GM18526 (cell line): Measurements from ENCODE around the gene EIF5B.

Experiments
- POLR2A ChIP-seq: IDR thresholded peaks from 3 replicates; pipeline ENCODE4 v1.6.1; 2011; ENCODE audit not compliant: insufficient read length; ENCODE audit errors: extremely low read depth

The EIF5B gene

DNA sequence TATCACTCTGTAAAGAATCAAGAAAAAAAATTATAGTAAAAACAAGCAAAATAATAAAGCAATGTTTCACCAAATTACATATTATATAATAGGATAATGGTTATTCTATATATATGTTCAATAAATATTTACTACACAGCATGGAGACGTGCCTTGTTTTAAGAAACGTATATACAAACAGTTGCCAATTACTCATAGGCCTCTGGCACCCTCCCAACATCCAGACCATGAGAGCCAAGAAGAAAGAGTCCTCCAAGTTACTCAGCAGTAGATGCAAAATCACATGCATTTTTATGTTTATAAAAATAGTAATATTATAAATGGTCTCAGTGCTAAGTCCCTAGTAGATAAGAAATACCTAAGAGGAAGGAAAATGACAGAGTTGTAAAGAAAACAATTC lies 87.8 kb downstream of the EIF5B start:
- no peak for TF ChIP-seq POLR2A

DNA sequence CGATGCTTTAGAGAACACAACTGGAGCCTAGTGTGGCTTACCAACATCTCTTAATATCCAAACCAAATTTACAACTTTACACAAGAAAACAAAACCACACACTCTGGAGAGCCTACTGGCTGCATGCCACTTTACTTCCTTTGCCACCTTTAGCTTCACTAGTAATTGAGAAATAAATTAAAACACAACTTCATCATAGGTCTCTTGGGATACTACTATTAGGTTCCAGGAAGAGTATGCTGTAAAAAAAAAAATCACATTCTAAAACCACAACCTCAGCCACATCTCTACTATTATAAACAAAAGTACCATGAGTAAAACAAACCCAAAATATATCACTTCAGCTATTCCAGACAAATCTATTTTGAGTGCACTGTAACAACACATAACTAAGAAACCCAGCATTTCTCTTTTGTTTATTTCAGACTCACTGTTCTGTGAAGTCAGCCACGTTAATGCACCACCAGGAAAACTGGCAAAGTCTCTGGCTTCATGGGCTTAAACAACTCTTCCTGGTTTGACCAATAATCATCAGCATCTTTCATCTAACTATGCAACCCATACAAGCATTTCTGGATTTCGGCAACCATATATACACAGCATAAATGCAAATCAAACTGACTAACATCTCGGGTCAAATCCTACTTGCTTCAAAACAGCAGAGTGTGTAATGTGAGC lies 93.6 kb downstream of the EIF5B start:
- TF ChIP-seq POLR2A = no peak

DNA sequence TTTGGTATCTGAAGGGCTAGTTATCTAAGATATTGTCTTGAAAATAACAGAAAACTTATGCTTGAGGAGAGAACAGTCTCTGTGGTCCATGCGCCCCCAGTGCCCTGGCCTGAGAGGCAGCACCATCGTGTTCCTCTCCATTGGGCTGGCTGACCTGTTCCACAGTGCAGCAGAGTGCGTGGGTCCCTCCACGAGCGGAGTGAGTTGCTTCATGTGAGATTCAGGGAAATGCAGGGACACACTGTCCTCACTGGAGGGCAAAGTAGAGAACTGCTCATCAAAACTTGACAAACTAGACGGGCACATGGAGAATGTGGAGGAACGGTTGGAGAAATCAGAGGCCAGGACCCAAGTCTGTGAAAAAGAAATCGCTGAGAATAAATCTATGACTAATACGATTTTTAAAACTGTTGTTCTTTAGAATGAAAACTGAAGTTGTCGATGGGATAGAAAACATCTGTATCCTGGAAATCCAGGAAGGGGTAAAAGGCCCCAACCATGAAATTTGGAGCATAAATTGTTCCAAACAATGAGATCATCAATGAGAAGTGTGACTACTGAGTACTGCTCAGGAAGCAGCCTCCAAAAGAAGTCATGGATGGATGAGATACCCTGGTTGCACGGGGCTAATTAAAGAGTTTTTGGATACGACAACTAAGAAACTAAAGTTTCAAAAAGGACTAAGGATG lies 94.5 kb downstream of the EIF5B start:
- no peak for TF ChIP-seq POLR2A

DNA sequence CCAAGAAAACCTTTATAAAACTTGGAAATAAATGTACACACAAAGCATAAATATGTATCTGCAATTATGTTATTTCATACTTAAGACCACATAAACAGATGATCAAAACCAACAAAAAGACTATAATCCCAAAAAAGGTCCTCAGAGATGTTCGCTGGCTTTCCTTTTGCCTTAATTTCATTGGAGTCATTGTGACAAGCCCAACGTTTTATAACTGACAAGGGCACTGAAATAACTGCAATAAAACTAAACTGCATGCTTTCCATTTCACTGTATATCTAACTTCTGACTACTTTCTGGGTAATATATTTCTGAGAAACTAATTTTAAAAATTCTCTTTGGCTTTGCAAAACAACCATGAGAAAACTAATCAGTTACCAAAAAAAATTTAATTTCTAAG lies 96.2 kb downstream of the EIF5B start:
- no peak for TF ChIP-seq POLR2A

DNA sequence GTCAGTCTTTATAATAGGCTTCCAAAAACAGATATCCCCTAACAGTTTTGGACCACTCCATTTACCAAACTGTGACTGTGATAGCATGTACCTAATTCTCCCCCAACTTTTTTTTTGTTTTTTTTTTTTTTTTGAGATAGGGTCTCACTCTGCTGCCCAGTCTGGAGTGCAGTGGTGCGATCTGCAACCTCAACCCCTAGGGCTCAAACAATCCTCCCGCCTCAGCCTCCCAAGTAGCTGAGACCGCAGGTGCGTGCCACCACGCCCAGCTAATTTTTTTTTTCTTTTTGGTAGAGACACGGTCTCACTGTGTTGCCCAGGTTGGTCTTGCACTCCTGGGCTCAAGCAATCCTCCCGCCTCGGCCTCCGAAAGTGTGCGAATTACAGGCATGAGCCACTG lies 99.7 kb downstream of the EIF5B start:
- no peak for TF ChIP-seq POLR2A

DNA sequence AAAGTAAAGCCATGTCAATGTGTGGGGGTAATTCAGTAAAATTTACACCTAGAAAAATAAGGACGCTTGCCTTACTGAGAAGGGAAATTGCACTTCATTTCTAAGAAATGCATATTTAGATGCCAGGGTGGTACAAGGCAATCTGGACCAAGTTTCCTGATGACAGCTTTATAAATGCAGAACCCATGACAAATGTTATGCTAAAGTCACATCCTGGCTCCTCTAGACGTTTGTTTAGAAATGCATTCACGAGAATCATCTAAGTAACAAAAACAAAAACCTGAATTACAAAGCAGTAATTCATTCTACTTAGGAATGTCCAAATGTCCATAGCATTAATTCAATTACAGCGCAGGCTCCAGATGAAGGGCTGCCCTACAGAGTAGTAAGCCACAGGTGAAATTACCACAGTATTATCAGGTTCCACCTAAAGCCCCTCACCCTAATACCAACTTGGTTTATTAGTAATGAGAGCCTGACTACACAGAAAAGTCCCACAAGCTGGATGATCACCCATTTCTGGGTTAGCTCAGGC lies 102.8 kb downstream of the EIF5B start:
- TF ChIP-seq POLR2A = no peak

DNA sequence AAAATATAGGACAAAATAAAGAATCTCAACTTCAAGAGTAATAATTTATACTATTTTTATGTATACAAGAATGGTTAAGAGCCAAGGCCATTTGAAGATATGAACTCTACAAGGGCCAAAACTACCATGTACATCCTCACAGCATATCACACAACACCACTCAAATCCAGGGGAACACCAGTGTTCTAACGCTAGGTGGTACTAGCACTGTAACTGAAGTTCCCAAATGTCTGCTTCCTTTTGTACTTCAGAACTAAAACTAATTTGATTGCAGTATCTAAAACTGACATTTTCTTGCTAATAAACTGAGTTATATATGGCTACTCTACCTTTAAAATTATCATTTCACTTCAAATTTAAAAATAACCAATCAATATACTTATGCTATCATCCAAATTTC lies 105.6 kb downstream of the EIF5B start:
- TF ChIP-seq POLR2A = no peak

DNA sequence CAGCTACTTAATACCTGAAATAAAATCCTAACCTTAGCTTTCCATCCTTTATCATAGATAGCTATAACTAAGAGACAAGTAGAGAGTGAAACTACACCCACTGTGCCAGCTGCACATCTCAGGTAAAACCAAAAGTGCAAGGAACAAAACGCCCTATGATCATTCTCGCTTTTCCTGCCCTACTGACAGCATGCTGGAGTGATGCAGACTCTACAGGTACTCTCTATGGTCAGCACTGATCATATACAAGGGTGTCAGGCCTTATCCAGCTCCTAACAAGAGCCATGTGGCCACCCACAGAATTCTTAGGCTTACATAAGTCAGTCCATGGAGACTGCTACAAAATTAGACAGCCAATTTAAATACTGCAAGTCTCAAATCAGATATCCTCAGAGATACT lies 107.0 kb downstream of the EIF5B start:
- TF ChIP-seq POLR2A = no peak

DNA sequence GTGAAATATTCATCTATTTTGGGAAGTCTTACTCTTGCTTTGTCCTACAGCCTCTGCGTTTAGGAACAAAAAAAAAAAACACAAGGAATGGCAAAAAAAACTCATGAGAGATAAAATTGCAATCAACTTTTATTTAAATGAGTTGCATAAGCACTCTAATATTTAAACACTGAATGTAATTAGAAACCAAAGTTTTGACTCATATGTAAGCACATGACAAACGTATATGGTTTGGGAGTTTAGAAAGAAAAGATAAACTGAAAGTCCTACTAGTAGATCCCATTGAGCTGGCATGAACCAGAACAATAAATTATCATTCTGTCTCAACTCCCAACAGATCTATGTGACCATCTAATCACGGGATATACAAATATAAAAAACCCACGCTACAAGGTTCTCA lies 107.9 kb downstream of the EIF5B start:
- no peak for TF ChIP-seq POLR2A

DNA sequence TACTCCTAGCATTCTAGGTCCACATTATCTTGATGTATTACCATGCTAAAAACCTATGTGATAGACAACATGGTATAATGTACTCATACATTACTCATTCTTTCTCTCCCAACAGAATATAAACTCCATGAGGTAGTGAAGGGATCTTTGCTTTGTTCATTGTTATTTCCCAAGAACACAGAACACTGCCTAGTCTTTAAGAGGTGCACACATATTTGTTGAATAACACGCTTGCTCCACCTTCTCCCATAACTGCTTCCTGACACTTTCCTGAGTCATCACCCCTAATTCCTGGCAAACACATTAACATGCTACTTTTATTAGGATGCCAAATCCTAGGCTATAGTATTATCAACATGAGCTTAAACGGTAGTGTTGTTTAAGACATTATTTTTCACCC lies 111.4 kb downstream of the EIF5B start:
- TF ChIP-seq POLR2A = no peak

DNA sequence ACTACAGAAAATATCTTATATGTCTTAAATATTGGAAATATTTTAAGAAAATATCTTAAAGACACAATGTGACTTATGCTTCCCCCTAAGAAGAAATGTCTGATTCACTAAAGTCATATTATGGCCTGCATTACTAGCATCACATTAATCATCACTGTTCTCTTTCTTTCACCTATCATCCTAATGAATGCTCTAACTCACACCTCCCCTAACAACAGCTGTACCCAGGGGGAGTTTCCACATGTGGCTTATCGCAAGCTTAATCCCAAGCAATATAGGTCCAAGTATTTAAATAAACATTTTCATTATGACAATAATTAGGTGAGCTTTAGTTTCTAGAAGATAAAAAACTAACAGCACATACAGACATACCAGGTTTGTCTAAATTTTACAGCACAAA lies 113.0 kb downstream of the EIF5B start:
- no peak for TF ChIP-seq POLR2A
